Stomach (tissue), 9 donors: Measurements from ENCODE around the gene RPUSD4. TPM values are rescaled to one million over a fixed set of nuclear protein-coding genes. Genes with fewer than 3 reads are reported as not detected.

Experiments
- DNase-seq, 2 donors: peaks; one replicate each; pipeline versions ENCODE4 v3.0.0 to v3.0.0-alpha.2; 2013 to 2019
- H3K27ac ChIP-seq, 5 donors: fragments of 200-600 bp in 4 of 5; sonication (generic) in 4 of 5; one replicate each; pipeline ENCODE4 v1.5.1; 2013 to 2019; ENCODE audit warnings: mild to moderate bottlenecking in 1 of 5, moderate library complexity in 1 of 5
- H3K27me3 ChIP-seq, 3 donors: fragments of 200-600 bp; sonication (generic); one replicate each; pipeline ENCODE4 v1.5.1; 2017 to 2019; ENCODE audit warnings: mixed run types in 1 of 3
- H3K36me3 ChIP-seq, 4 donors: fragments of 200-600 bp; sonication (generic); 1 replicate in 3 of 4; 2 replicates in 1 of 4; pipeline ENCODE4 v1.5.1; 2016 to 2019
- H3K4me1 ChIP-seq, 4 donors: fragments of 200-600 bp; sonication (generic); one replicate each; pipeline ENCODE4 v1.5.1; 2016 to 2019
- H3K4me3 ChIP-seq, 4 donors: fragments of 200-600 bp; sonication (generic) in 3 of 4; one replicate each; pipeline ENCODE4 v1.5.1; 2016 to 2019; ENCODE audit warnings: mild to moderate bottlenecking in 1 of 4
- H3K9me3 ChIP-seq, 4 donors: fragments of 200-600 bp; sonication (generic); one replicate each; pipeline ENCODE4 v1.5.1; 2016 to 2019
- CTCF ChIP-seq, 7 experiments: fragments of 450-650 bp in 4 of 7; fragments of 200-600 bp in 3 of 7; sonication (generic) in 3 of 7; IDR thresholded peaks; one replicate each; pipeline ENCODE4 v1.5.1; 2016 to 2019; ENCODE audit warnings: antibody characterized with exemption in 7 of 7, control low read depth in 2 of 7, mild to moderate bottlenecking in 1 of 7
- EP300 ChIP-seq: sonication (generic); formaldehyde crosslinking; IDR thresholded peaks from one replicate; pipeline ENCODE4 v1.6.1; 2017; ENCODE audit warnings: antibody characterized with exemption
- POLR2A ChIP-seq, 4 donors: fragments of 450-650 bp; IDR thresholded peaks; one replicate each; pipeline ENCODE4 v1.6.1; 2016; ENCODE audit warnings: antibody characterized with exemption in 4 of 4, control low read depth in 2 of 4, mild to moderate bottlenecking in 1 of 4, moderate library complexity in 1 of 4
- POLR2AphosphoS5 ChIP-seq, 3 donors: sonication (generic); formaldehyde crosslinking; IDR thresholded peaks; one replicate each; pipeline ENCODE4 v1.6.1; 2016; ENCODE audit warnings: antibody characterized with exemption in 3 of 3
- WGBS, 5 donors: extraction: QIAGEN DNeasy Blood & Tissue Kit in 3 of 5; methylation state at CpG; one replicate each; pipeline versions ENCODE4 v1.1.5 to v1.1.7; 2013 to 2018; 5-methylcytosine and 5-hydroxymethylcytosine counted together
- intact Hi-C: fragments of 100-400 bp; cut with DNase I; formaldehyde crosslinking; loops from one replicate; pipeline ENCODE4 v1.15.1; 2023; ENCODE audit warnings: low total_unique reads
- polyA plus RNA-seq, 3 donors: library from polyadenylated mRNA; stranded (reverse); fragments of 200-250 nt; gene quantifications; one replicate each; pipeline ENCODE4 v1.2.3, GENCODE V29; 2013
- total RNA-seq, 5 donors: library from RNA; depleted of rRNA; stranded (reverse); fragments of >200 nt; gene quantifications; one replicate each; pipeline versions ENCODE4 v1.1.0 to v1.2.3, GENCODE V29; 2014 to 2016
- donor health status: healthy with polysubstance abuse.
- donor health status: Bipolar disorder and iron deficiency.
- donor health status: healthy.

RPUSD4 gene
- total and polyA plus RNA-seq, 8 donors = 16.8 to 63.4 (median 25.2) TPM

- Histone ChIP-seq H3K27ac (no peak overlapping the region), H3K36me3 (peaks cover 9 to 55% (median 42%) of the 10 kb centered on the region in 4 donors), H3K4me1 (peaks cover 4 to 17% (median 8%) of the 10 kb centered on the region in 4 donors), H3K4me3 (no peak overlapping the region), H3K9me3 (no peaks in the 10 kb centered on the region), H3K27me3 (no peaks in the 10 kb centered on the region)
- TF ChIP-seq EP300 (no peak), POLR2AphosphoS5 (IDR thresholded peaks at IDR 0.05) (no peak), CTCF (IDR thresholded peaks at IDR 0.05) (no peak), POLR2A (IDR thresholded peaks at IDR 0.05) (no peak)
- WGBS, 5 donors = 83 to 98% (median 98%) methylated on average over 4 of the region's 4 CpGs
- no peak for DNase-seq
- intact Hi-C loops = no loop called here
These were observed 21.9 kb upstream of the RPUSD4 start for GRCh38 chr11:126233391-126233790.

GRCh38 chr11:126232683-126233082 lies 21.2 kb upstream of the RPUSD4 start:
- H3K4me3 ChIP-seq = no peak overlapping the region
- no peak overlapping the region for H3K27ac ChIP-seq
- no peak for TF ChIP-seq CTCF (IDR thresholded peaks at IDR 0.05)
- TF ChIP-seq EP300 = no peak
- TF ChIP-seq POLR2AphosphoS5 (IDR thresholded peaks at IDR 0.05) = no peak
- no peak for TF ChIP-seq POLR2A (IDR thresholded peaks at IDR 0.05)
- peaks cover 4 to 17% (median 8%) of the 10 kb centered on the region in 4 donors for H3K4me1 ChIP-seq
- DNase-seq = no peak
- intact Hi-C loops = no loop called here
- H3K36me3 ChIP-seq = peaks cover 4 to 49% (median 38%) of the 10 kb centered on the region in 4 donors
- H3K9me3 ChIP-seq = no peaks in the 10 kb centered on the region
- H3K27me3 ChIP-seq = no peaks in the 10 kb centered on the region
- whole genome bisulfite sequencing, 5 donors = 86 to 94% (median 92%) methylated on average over 3 of the region's 3 CpGs

- TF ChIP-seq CTCF (IDR thresholded peaks at IDR 0.05) = no peak
- peak in 1 of 3 donors; percentile 5 for TF ChIP-seq POLR2AphosphoS5 (IDR thresholded peaks at IDR 0.05)
- intact Hi-C loops = no loop called here
- Histone ChIP-seq H3K36me3 (peaks cover 4 to 49% (median 38%) of the 10 kb centered on the region in 4 donors), H3K4me1 (peaks cover 4 to 17% (median 8%) of the 10 kb centered on the region in 4 donors), H3K9me3 (no peaks in the 10 kb centered on the region), H3K27ac (no peak overlapping the region), H3K4me3 (no peak overlapping the region), H3K27me3 (no peaks in the 10 kb centered on the region)
- DNase-seq = peak in 1 of 2 donors; percentile 32
- WGBS, 5 donors = 43 to 62% (median 47%) methylated on average over 6 of the region's 6 CpGs
These were observed 20.4 kb upstream of the RPUSD4 start for GRCh38 chr11:126231725-126232459.

GRCh38 chr11:126229858-126230540 lies 18.5 kb upstream of the RPUSD4 start:
- intact Hi-C loops = no loop called here
- Histone ChIP-seq H3K4me3 (no peak overlapping the region), H3K27ac (no peak overlapping the region), H3K4me1 (peaks cover 4 to 17% (median 8%) of the 10 kb centered on the region in 4 donors), H3K27me3 (no peaks in the 10 kb centered on the region), H3K9me3 (no peaks in the 10 kb centered on the region), H3K36me3 (peaks cover 4 to 33% (median 23%) of the 10 kb centered on the region in 4 donors)
- 62 to 75% (median 70%) methylated on average over 3 of the region's 3 CpGs for WGBS, 5 donors
- no peak for DNase-seq
- TF ChIP-seq POLR2A (IDR thresholded peaks at IDR 0.05) (no peak), POLR2AphosphoS5 (IDR thresholded peaks at IDR 0.05) (no peak), EP300 (no peak), CTCF (IDR thresholded peaks at IDR 0.05) (no peak)
